Measurements from ENCODE around the gene HPSE2.
A peak's percentile ranks its signal among the peaks of the same experiment; 100 is the strongest.
"Not testable (repeated sequence)": the region's sequence is repeated elsewhere in the genome, so short reads cannot be mapped to it uniquely, and the experiment has no call there.

The HPSE2 gene

GRCh38 chr10:99045671-99046070 lies 190.0 kb downstream of the HPSE2 start:
- FAIRE-seq (no peak), DNase-seq (ENCODE audit: insufficient read length) (no peak)
- TF ChIP-seq POLR2A (IDR thresholded peaks at IDR 0.05; ENCODE audit: low read depth, low read length) (no peak), TAF1 (IDR thresholded peaks at IDR 0.05; ENCODE audit: borderline replicate concordance, low read depth, low read length) (no peak), POLR2AphosphoS5 (IDR thresholded peaks at IDR 0.05; ENCODE audit: low read depth, low read length) (no peak)

- FAIRE-seq (no peak), DNase-seq (ENCODE audit: insufficient read length) (no peak)
- no peak for TF ChIP-seq POLR2AphosphoS5 (IDR thresholded peaks at IDR 0.05; ENCODE audit: low read depth, low read length)
- no peak for TF ChIP-seq TAF1 (IDR thresholded peaks at IDR 0.05; ENCODE audit: borderline replicate concordance, low read depth, low read length)
- no peak for TF ChIP-seq POLR2A (IDR thresholded peaks at IDR 0.05; ENCODE audit: low read depth, low read length)
Measured at GRCh38 chr10:99042051-99042771, 193.4 kb downstream of the HPSE2 start.

- DNase-seq (ENCODE audit: insufficient read length) (no peak), FAIRE-seq (no peak)
- TF ChIP-seq POLR2A (IDR thresholded peaks at IDR 0.05; ENCODE audit: low read depth, low read length) (no peak), TAF1 (IDR thresholded peaks at IDR 0.05; ENCODE audit: borderline replicate concordance, low read depth, low read length) (no peak), POLR2AphosphoS5 (IDR thresholded peaks at IDR 0.05; ENCODE audit: low read depth, low read length) (no peak)
Measured at GRCh38 chr10:99041468-99041867, 194.2 kb downstream of the HPSE2 start.

GRCh38 chr10:99013885-99014284 lies 221.8 kb downstream of the HPSE2 start:
- no peak for DNase-seq (ENCODE audit: insufficient read length)
- TF ChIP-seq POLR2AphosphoS5 (IDR thresholded peaks at IDR 0.05; ENCODE audit: low read depth, low read length) (no peak), POLR2A (IDR thresholded peaks at IDR 0.05; ENCODE audit: low read depth, low read length) (no peak), TAF1 (IDR thresholded peaks at IDR 0.05; ENCODE audit: borderline replicate concordance, low read depth, low read length) (no peak)
- FAIRE-seq, result no peak

- TF ChIP-seq TAF1 (IDR thresholded peaks at IDR 0.05; ENCODE audit: borderline replicate concordance, low read depth, low read length), result no peak
- no peak for TF ChIP-seq POLR2AphosphoS5 (IDR thresholded peaks at IDR 0.05; ENCODE audit: low read depth, low read length)
- no peak for TF ChIP-seq POLR2A (IDR thresholded peaks at IDR 0.05; ENCODE audit: low read depth, low read length)
- no peak for DNase-seq (ENCODE audit: insufficient read length)
- no peak for FAIRE-seq
Measured at GRCh38 chr10:99010286-99010685, 225.4 kb downstream of the HPSE2 start.

GRCh38 chr10:99008054-99008453 lies 227.6 kb downstream of the HPSE2 start:
- no peak for DNase-seq (ENCODE audit: insufficient read length)
- no peak for TF ChIP-seq TAF1 (IDR thresholded peaks at IDR 0.05; ENCODE audit: borderline replicate concordance, low read depth, low read length)
- TF ChIP-seq POLR2A (IDR thresholded peaks at IDR 0.05; ENCODE audit: low read depth, low read length), result no peak
- TF ChIP-seq POLR2AphosphoS5 (IDR thresholded peaks at IDR 0.05; ENCODE audit: low read depth, low read length), result no peak

GRCh38 chr10:99007457-99007856 lies 228.2 kb downstream of the HPSE2 start:
- FAIRE-seq (no peak), DNase-seq (ENCODE audit: insufficient read length) (no peak)
- TF ChIP-seq POLR2AphosphoS5 (IDR thresholded peaks at IDR 0.05; ENCODE audit: low read depth, low read length) (no peak), POLR2A (IDR thresholded peaks at IDR 0.05; ENCODE audit: low read depth, low read length) (no peak), TAF1 (IDR thresholded peaks at IDR 0.05; ENCODE audit: borderline replicate concordance, low read depth, low read length) (no peak)

More at GRCh38 chr10:99008054-99008453, 227.6 kb downstream of the HPSE2 start:
- no peak for FAIRE-seq

GRCh38 chr10:99005254-99005653 lies 230.4 kb downstream of the HPSE2 start:
- TF ChIP-seq TAF1 (IDR thresholded peaks at IDR 0.05; ENCODE audit: borderline replicate concordance, low read depth, low read length) (no peak), POLR2AphosphoS5 (IDR thresholded peaks at IDR 0.05; ENCODE audit: low read depth, low read length) (no peak), POLR2A (IDR thresholded peaks at IDR 0.05; ENCODE audit: low read depth, low read length) (no peak)
- no peak for DNase-seq (ENCODE audit: insufficient read length)
- no peak for FAIRE-seq

GRCh38 chr10:99004738-99005137 lies 230.9 kb downstream of the HPSE2 start:
- TF ChIP-seq POLR2A (IDR thresholded peaks at IDR 0.05; ENCODE audit: low read depth, low read length) (no peak), POLR2AphosphoS5 (IDR thresholded peaks at IDR 0.05; ENCODE audit: low read depth, low read length) (no peak), TAF1 (IDR thresholded peaks at IDR 0.05; ENCODE audit: borderline replicate concordance, low read depth, low read length) (no peak)
- no peak for FAIRE-seq
- DNase-seq (ENCODE audit: insufficient read length), result no peak

- FAIRE-seq (no peak), DNase-seq (ENCODE audit: insufficient read length) (no peak)
- TF ChIP-seq TAF1 (IDR thresholded peaks at IDR 0.05; ENCODE audit: borderline replicate concordance, low read depth, low read length) (no peak), POLR2A (IDR thresholded peaks at IDR 0.05; ENCODE audit: low read depth, low read length) (no peak), POLR2AphosphoS5 (IDR thresholded peaks at IDR 0.05; ENCODE audit: low read depth, low read length) (no peak)
Measured at GRCh38 chr10:99002392-99002791, 233.3 kb downstream of the HPSE2 start.

GRCh38 chr10:98997596-98997995 lies 238.1 kb downstream of the HPSE2 start:
- TF ChIP-seq TAF1 (IDR thresholded peaks at IDR 0.05; ENCODE audit: borderline replicate concordance, low read depth, low read length) (no peak), POLR2A (IDR thresholded peaks at IDR 0.05; ENCODE audit: low read depth, low read length) (no peak), POLR2AphosphoS5 (IDR thresholded peaks at IDR 0.05; ENCODE audit: low read depth, low read length) (no peak)

GRCh38 chr10:98994030-98994429 lies 241.6 kb downstream of the HPSE2 start:
- TF ChIP-seq POLR2AphosphoS5 (IDR thresholded peaks at IDR 0.05; ENCODE audit: low read depth, low read length), result no peak
- no peak for TF ChIP-seq TAF1 (IDR thresholded peaks at IDR 0.05; ENCODE audit: borderline replicate concordance, low read depth, low read length)
- no peak for TF ChIP-seq POLR2A (IDR thresholded peaks at IDR 0.05; ENCODE audit: low read depth, low read length)
- DNase-seq (ENCODE audit: insufficient read length), result no peak
- FAIRE-seq, result peak; percentile 42

More at GRCh38 chr10:98997596-98997995, 238.1 kb downstream of the HPSE2 start:
- FAIRE-seq (no peak), DNase-seq (ENCODE audit: insufficient read length) (no peak)

GRCh38 chr10:98983751-98984150 lies 251.9 kb downstream of the HPSE2 start:
- not testable (repeated sequence) for FAIRE-seq; DNase-seq (ENCODE audit: insufficient read length)
